Activated naive CD4-positive, alpha-beta T cell treated with anti-CD3 and anti-CD28 coated beads for 36 hours (primary cell): Measurements from ENCODE around the gene RPAP3. TPM values are rescaled to one million over a fixed set of nuclear protein-coding genes. Genes with fewer than 3 reads are reported as not detected.

ENCODE experiments used
- CTCF ChIA-PET: fragments of 350-600 bp; sonication (Branson Sonifier 250); formaldehyde crosslinking; loops from one replicate; lab custom pipeline; 2021; ENCODE audit warnings: antibody characterized with exemption; lab: Charles Lee
- DNase-seq: peaks from one replicate; pipeline ENCODE4 v3.0.0-alpha.2; 2020
- H3K27ac Mint-ChIP-seq: one replicate; pipeline ENCODE4 v1.8.0; 2021; ENCODE audit warnings: mild to moderate bottlenecking, mixed read lengths
- H3K27me3 Mint-ChIP-seq: one replicate; pipeline ENCODE4 v1.8.0; 2021; ENCODE audit warnings: low read depth, mixed read lengths
- H3K36me3 Mint-ChIP-seq: one replicate; pipeline ENCODE4 v1.8.0; 2021; ENCODE audit warnings: low read depth, mixed read lengths
- H3K4me1 Mint-ChIP-seq: one replicate; pipeline ENCODE4 v1.8.0; 2021; ENCODE audit warnings: low read depth, mixed read lengths
- H3K4me3 Mint-ChIP-seq: one replicate; pipeline ENCODE4 v1.8.0; 2021; ENCODE audit warnings: mild to moderate bottlenecking, moderate library complexity, mixed read lengths
- H3K9me3 Mint-ChIP-seq: one replicate; pipeline ENCODE4 v1.8.0; 2021; ENCODE audit warnings: mixed read lengths
- intact Hi-C: fragments of 100-400 bp; cut with micrococcal nuclease; formaldehyde crosslinking; loops from one replicate; pipeline ENCODE4 v1.15.1; 2023
- total RNA-seq, 2 experiments: library from RNA; stranded (reverse); gene quantifications; one replicate each; pipeline ENCODE4 v1.2.3, GENCODE V29; 2021

RPAP3 gene
- total RNA-seq, 2 experiments from 2014 or later, result 46.2 to 46.7 TPM

GRCh38 chr12:47741340-47741703 lies 35.5 kb upstream of the RPAP3 start:
- Mint-ChIP-seq H3K27ac (no peak overlapping the region), H3K9me3 (no peaks in the 10 kb centered on the region), H3K36me3 (no peaks in the 10 kb centered on the region), H3K4me1 (peaks cover 19% of the 10 kb centered on the region), H3K4me3 (no peak overlapping the region), H3K27me3 (no peaks in the 10 kb centered on the region)
- intact Hi-C loops, result loop anchor here (5.0 to 10.0 kb wide), 2 partner anchors 206 to 423 kb away; no protein-coding TSS in a partner anchor
- CTCF ChIA-PET, result interaction anchor here (0.6 to 12.6 kb wide), 26 partner anchors 10 to 1002 kb away, joined by 3 to 728 read pairs (median 13); partner anchors contain the start of genes ENDOU, RAPGEF3, RPAP3 and SLC48A1
- DNase-seq, result peak; percentile 65

DNA sequence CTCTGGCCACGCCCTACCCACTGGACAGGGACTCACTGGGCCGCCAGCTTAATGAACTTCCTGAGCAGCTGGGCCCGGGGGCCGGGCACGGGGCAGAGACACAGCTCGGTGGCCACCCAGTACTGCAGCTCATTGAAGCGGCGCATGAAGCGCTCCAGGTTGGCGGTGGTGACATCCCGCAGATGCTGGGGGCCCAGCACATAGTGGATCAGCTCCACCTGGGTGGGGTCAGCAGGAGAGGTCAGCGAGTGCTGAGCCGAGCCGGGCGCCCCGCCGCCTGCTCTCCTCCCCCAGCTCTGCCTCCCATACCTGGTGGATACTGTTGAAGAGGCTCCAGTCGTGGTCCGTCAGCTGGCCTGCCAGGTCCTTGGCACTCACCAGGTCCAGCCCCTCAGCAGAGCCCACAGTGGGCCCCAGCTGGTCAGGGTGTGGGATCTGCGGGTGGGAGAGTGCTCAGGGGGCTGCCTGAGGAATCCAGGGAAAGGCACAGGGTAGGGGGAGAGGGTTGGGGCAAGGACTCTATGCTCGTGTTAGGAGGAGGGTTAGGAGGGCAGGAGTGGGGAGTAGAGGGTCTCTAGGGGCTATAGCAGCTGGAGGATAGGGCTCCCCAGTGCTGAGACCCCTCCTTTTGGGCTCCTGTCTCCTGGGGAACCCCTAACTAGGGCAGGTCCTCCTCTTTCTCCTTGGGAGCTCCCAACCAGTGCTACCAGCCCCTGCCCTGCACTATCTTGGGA lies 34.9 kb upstream of the RPAP3 start:
- Mint-ChIP-seq H3K9me3 (no peaks in the 10 kb centered on the region), H3K4me1 (peaks cover 19% of the 10 kb centered on the region), H3K4me3 (no peak overlapping the region), H3K36me3 (no peaks in the 10 kb centered on the region), H3K27ac (no peak overlapping the region), H3K27me3 (no peaks in the 10 kb centered on the region)
- DNase-seq, result no peak
- intact Hi-C loops, result loop anchor here (5.0 to 10.0 kb wide), 2 partner anchors 207 to 424 kb away; no protein-coding TSS in a partner anchor
- CTCF ChIA-PET, result interaction anchor here (0.8 to 12.6 kb wide), 15 partner anchors 10 to 708 kb away, joined by 3 to 728 read pairs (median 22); partner anchors contain the start of genes ENDOU, RAPGEF3 and SLC48A1

DNA sequence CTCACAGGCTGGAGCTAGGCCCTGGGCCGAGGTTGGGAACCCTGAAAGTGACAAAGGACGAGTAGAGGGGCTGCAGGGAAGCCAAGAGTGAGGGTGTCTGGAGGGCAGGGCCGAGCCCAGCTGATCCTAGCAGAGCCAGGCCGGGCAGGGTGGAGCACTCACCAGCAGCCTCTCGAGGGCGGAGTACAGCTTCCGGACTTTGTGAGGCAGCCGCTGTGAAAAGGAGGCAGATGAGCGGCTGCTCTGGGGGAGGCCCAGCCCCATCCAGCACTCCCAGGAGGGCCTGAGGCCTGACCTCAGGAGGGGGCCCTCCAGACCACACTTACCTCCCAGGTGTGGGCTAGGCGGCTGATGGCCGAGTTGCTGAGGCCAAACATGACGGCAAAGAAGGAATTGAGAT lies 34.1 kb upstream of the RPAP3 start:
- intact Hi-C loops, result loop anchor here (5.0 to 10.0 kb wide), 2 partner anchors 207 to 425 kb away; no protein-coding TSS in a partner anchor
- Mint-ChIP-seq H3K9me3 (no peaks in the 10 kb centered on the region), H3K27ac (no peak overlapping the region), H3K4me3 (no peak overlapping the region), H3K36me3 (no peaks in the 10 kb centered on the region), H3K4me1 (peaks cover 19% of the 10 kb centered on the region), H3K27me3 (no peaks in the 10 kb centered on the region)
- no peak for DNase-seq
- CTCF ChIA-PET, result interaction anchor here (1.5 to 12.6 kb wide), 7 partner anchors 18 to 707 kb away, joined by 4 to 728 read pairs (median 121); partner anchors contain the start of genes RAPGEF3 and SLC48A1

GRCh38 chr12:47739297-47739696 lies 33.5 kb upstream of the RPAP3 start:
- no peak for DNase-seq
- intact Hi-C loops, result no loop called here
- Mint-ChIP-seq H3K27me3 (no peaks in the 10 kb centered on the region), H3K4me3 (no peak overlapping the region), H3K27ac (no peak overlapping the region), H3K4me1 (peaks cover 19% of the 10 kb centered on the region), H3K9me3 (no peaks in the 10 kb centered on the region), H3K36me3 (no peaks in the 10 kb centered on the region)
- CTCF ChIA-PET, result interaction anchor here (5.9 to 12.6 kb wide), 4 partner anchors 19 to 98 kb away, joined by 121 to 728 read pairs (median 364); partner anchors contain the start of genes RAPGEF3 and SLC48A1

DNA sequence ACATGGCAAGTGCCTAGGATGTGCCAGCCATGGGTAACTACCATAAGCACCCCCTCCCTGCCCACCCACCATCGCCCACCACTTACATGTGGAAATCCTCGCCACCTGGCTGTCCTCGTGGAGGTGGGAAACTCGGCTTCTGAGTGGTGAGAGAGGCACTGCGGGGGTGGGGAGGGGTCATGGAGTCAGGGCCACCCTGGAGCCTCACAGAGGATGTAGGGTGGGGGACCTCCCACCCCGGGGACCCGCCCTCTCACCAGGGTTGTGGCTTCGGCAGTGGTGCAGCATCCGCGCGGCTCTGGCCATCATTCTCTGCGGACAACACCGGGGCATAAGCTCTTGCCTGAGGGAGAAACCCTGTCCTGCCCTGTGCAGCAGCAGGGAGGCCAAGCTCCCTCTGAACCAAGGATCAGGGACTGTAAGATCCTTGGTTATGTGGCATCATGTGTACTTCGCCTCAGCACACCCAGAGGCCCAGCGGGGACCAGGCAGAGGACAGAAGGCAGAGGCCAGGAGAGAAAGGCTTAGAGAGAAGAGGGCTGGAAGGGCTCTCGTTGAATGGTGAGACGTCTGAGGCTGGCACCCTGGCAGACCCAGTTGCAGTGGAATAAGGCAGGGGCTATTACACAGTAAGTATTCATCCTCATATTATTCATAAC lies 32.2 kb upstream of the RPAP3 start:
- H3K27ac Mint-ChIP-seq, result no peak overlapping the region

GRCh38 chr12:47736877-47737676 lies 31.2 kb upstream of the RPAP3 start:
- Mint-ChIP-seq H3K9me3 (no peaks in the 10 kb centered on the region), H3K36me3 (no peaks in the 10 kb centered on the region), H3K4me1 (peaks cover 16% of the 10 kb centered on the region), H3K27me3 (no peaks in the 10 kb centered on the region), H3K27ac (no peak overlapping the region), H3K4me3 (no peak overlapping the region)
- DNase-seq, result no peak
- CTCF ChIA-PET, result interaction anchor here (0.6 to 12.6 kb wide), 7 partner anchors 18 to 274 kb away, joined by 3 to 728 read pairs (median 4); partner anchors contain the start of gene SLC48A1
- intact Hi-C loops, result no loop called here

More for the DNA sequence above, 32.2 kb upstream of the RPAP3 start:
- H3K9me3 Mint-ChIP-seq, result no peaks in the 10 kb centered on the region
- intact Hi-C loops, result no loop called here
- CTCF ChIA-PET, result interaction anchor here (10.6 to 12.6 kb wide), 2 partner anchors 36 to 99 kb away, joined by 440 to 728 read pairs; partner anchors contain the start of gene SLC48A1
- H3K4me3 Mint-ChIP-seq, result no peak overlapping the region
- no peaks in the 10 kb centered on the region for H3K27me3 Mint-ChIP-seq
- H3K36me3 Mint-ChIP-seq, result no peaks in the 10 kb centered on the region
- H3K4me1 Mint-ChIP-seq, result peaks cover 19% of the 10 kb centered on the region
- DNase-seq, result no peak

GRCh38 chr12:47736216-47736615 lies 30.4 kb upstream of the RPAP3 start:
- CTCF ChIA-PET, result interaction anchor here (0.6 to 12.6 kb wide), 9 partner anchors 8 to 275 kb away, joined by 3 to 728 read pairs (median 4); partner anchors contain the start of genes RPAP3 and SLC48A1
- H3K27me3 Mint-ChIP-seq, result no peaks in the 10 kb centered on the region
- no peak overlapping the region for H3K4me3 Mint-ChIP-seq
- DNase-seq, result no peak
- peaks cover 12% of the 10 kb centered on the region for H3K4me1 Mint-ChIP-seq
- intact Hi-C loops, result no loop called here
- no peak overlapping the region for H3K27ac Mint-ChIP-seq
- H3K36me3 Mint-ChIP-seq, result no peaks in the 10 kb centered on the region
- no peaks in the 10 kb centered on the region for H3K9me3 Mint-ChIP-seq

- no peak overlapping the region for H3K4me3 Mint-ChIP-seq
- CTCF ChIA-PET, result interaction anchor here (1.1 to 12.6 kb wide), 5 partner anchors 9 to 101 kb away, joined by 3 to 728 read pairs (median 9); partner anchors contain the start of genes RPAP3 and SLC48A1
- intact Hi-C loops, result no loop called here
- no peaks in the 10 kb centered on the region for H3K27me3 Mint-ChIP-seq
- H3K27ac Mint-ChIP-seq, result no peak overlapping the region
- no peaks in the 10 kb centered on the region for H3K36me3 Mint-ChIP-seq
- H3K4me1 Mint-ChIP-seq, result peaks cover 7% of the 10 kb centered on the region
- no peaks in the 10 kb centered on the region for H3K9me3 Mint-ChIP-seq
- no peak for DNase-seq
Observed at GRCh38 chr12:47735649-47736048, 29.8 kb upstream of the RPAP3 start.

DNA sequence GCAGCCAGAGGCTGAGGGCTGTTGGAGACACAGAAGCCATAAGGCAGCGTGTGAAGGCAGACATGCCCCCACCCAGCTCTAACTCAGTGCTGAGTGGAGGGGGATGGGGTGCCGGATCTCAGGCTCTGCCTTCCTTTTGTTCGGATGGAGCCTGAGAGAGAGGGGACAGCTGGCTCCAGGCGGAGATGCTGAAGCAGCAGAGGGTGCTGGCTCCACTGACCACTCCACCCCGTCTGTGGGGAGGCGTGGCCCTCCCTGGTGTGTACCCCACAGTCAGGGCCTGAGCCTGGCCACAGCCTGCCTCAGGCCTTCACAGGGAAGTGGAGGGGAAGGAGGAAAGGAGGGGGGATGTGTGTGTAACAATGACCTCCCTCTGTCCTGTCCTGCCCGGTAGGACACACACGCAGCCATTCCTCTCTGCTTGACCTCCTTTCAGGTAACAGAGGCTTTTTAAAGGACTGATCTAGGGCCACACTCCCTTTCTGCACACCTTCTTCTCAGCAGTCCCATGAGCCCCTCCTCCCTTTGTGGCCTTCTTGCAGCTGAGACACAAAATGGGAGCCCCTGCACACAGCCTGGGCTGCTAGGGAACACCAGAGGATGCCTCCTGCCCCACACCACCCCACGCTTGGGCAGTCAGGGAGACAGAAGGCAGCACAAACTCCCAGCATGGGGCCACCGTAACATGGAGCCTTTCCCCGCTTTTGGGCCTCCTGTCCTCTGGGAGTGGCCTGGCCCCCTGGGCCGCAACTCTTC lies 29.1 kb upstream of the RPAP3 start:
- intact Hi-C loops, result no loop called here
- no peak overlapping the region for H3K27ac Mint-ChIP-seq
- no peak for DNase-seq
- CTCF ChIA-PET, result interaction anchor here (1.1 to 10.6 kb wide), 3 partner anchors 8 to 39 kb away, joined by 4 to 728 read pairs (median 85); partner anchors contain the start of gene SLC48A1
- H3K4me3 Mint-ChIP-seq, result no peak overlapping the region
- H3K4me1 Mint-ChIP-seq, result peaks cover 7% of the 10 kb centered on the region
- no peaks in the 10 kb centered on the region for H3K27me3 Mint-ChIP-seq
- no peaks in the 10 kb centered on the region for H3K9me3 Mint-ChIP-seq
- no peaks in the 10 kb centered on the region for H3K36me3 Mint-ChIP-seq

DNA sequence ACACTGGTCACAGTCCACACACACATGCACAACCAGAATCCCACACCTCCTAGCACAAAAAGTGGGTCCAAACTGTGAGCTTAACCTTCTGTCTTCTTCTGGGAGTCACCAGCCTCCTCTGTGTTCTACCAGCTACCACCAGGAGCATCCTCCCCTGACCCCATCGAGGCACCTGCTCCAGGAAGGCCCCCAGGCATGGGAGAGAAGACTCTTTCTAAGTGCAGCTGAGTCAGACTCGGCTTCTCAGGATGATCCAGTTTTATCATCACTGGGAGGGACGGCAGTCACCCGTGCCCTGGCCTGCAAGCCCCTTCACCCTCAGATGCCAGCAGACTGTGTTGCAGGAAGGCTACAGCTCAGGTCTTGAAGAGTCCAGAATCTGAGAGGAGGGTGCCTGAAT lies 27.3 kb upstream of the RPAP3 start:
- H3K36me3 Mint-ChIP-seq, result no peaks in the 10 kb centered on the region
- no peaks in the 10 kb centered on the region for H3K27me3 Mint-ChIP-seq
- CTCF ChIA-PET, result interaction anchor here (0.5 to 7.0 kb wide), 9 partner anchors 10 to 711 kb away, joined by 3 to 85 read pairs (median 5); no protein-coding TSS in a partner anchor
- DNase-seq, result no peak
- H3K9me3 Mint-ChIP-seq, result no peaks in the 10 kb centered on the region
- no peak overlapping the region for H3K4me3 Mint-ChIP-seq
- no peak overlapping the region for H3K27ac Mint-ChIP-seq
- intact Hi-C loops, result loop anchor here (2.0 kb wide), 1 partner anchor 18 kb away; no protein-coding TSS in a partner anchor
- no peaks in the 10 kb centered on the region for H3K4me1 Mint-ChIP-seq

- Mint-ChIP-seq H3K36me3 (no peaks in the 10 kb centered on the region), H3K4me3 (no peak overlapping the region), H3K4me1 (no peaks in the 10 kb centered on the region), H3K27ac (no peak overlapping the region), H3K9me3 (no peaks in the 10 kb centered on the region), H3K27me3 (no peaks in the 10 kb centered on the region)
- intact Hi-C loops, result loop anchor here (2.0 kb wide), 1 partner anchor 18 kb away; no protein-coding TSS in a partner anchor
- CTCF ChIA-PET, result interaction anchor here (0.9 to 7.0 kb wide), 6 partner anchors 10 to 711 kb away, joined by 3 to 85 read pairs (median 6); no protein-coding TSS in a partner anchor
- DNase-seq, result no peak
Observed at GRCh38 chr12:47732504-47732903, 26.7 kb upstream of the RPAP3 start.
